ENCODE results near the gene FARS2. TPM values are rescaled to one million over a fixed set of nuclear protein-coding genes. Genes with fewer than 3 reads are reported as not detected.

FARS2 gene
- total and polyA plus RNA-seq, 7 donors = 8.1 to 21.0 (median 12.5) TPM

DNA sequence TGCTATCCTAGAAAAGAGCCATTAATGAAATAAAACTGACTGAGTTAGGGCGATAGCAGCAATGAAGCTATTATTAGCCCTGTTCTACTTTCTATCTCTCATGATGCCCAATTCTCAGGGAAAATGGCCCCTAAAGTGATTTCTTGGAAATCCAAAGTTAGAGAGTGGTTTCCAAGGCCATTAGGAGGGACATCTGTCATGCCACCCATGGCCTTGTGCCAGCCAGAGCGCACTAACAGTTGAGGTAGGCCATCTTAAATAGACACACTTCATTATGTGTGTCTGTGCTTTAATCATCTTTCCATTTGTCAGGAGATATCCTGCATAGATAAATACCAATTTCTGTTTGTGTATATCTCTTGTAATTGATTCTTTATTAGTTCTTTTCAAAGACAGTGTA is 483.8 kb downstream of the FARS2 start:
- Histone ChIP-seq H3K4me3 (no peak overlapping the region), H3K27ac (no peak overlapping the region), H3K9me3 (no peaks in the 10 kb centered on the region), H3K36me3 (no peaks in the 10 kb centered on the region), H3K4me1 (no peaks in the 10 kb centered on the region), H3K27me3 (no peaks in the 10 kb centered on the region)
- intact Hi-C loops (cut with DNase I) = no loop called here
- WGBS, 2 donors = 96 to 97% methylated on average over 2 of the region's 2 CpGs
- no peak for DNase-seq
- TF ChIP-seq, protein P1, sequence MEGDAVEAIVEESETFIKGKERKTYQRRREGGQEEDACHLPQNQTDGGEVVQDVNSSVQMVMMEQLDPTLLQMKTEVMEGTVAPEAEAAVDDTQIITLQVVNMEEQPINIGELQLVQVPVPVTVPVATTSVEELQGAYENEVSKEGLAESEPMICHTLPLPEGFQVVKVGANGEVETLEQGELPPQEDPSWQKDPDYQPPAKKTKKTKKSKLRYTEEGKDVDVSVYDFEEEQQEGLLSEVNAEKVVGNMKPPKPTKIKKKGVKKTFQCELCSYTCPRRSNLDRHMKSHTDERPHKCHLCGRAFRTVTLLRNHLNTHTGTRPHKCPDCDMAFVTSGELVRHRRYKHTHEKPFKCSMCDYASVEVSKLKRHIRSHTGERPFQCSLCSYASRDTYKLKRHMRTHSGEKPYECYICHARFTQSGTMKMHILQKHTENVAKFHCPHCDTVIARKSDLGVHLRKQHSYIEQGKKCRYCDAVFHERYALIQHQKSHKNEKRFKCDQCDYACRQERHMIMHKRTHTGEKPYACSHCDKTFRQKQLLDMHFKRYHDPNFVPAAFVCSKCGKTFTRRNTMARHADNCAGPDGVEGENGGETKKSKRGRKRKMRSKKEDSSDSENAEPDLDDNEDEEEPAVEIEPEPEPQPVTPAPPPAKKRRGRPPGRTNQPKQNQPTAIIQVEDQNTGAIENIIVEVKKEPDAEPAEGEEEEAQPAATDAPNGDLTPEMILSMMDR (IDR thresholded peaks at IDR 0.05) = no peak
- TF ChIP-seq POLR2A (IDR thresholded peaks at IDR 0.05) = no peak
- TF ChIP-seq POLR2AphosphoS5 (IDR thresholded peaks at IDR 0.05) = no peak
- no peak for TF ChIP-seq EP300 (IDR thresholded peaks at IDR 0.05)

GRCh38 chr6:5746053-5746758 is 484.9 kb downstream of the FARS2 start:
- H3K27me3 ChIP-seq = no peaks in the 10 kb centered on the region
- no peak overlapping the region for H3K27ac ChIP-seq
- intact Hi-C loops (cut with DNase I) = no loop called here
- no peak for TF ChIP-seq POLR2AphosphoS5 (IDR thresholded peaks at IDR 0.05)
- TF ChIP-seq, protein P1 (IDR thresholded peaks at IDR 0.05) = no peak
- TF ChIP-seq EP300 (IDR thresholded peaks at IDR 0.05) = no peak
- TF ChIP-seq POLR2A (IDR thresholded peaks at IDR 0.05) = no peak
- no peaks in the 10 kb centered on the region for H3K4me1 ChIP-seq
- WGBS, 2 donors = 83 to 86% methylated on average over 12 of the region's 12 CpGs
- DNase-seq = no peak
- no peaks in the 10 kb centered on the region for H3K36me3 ChIP-seq
- no peak overlapping the region for H3K4me3 ChIP-seq
- no peaks in the 10 kb centered on the region for H3K9me3 ChIP-seq

DNA sequence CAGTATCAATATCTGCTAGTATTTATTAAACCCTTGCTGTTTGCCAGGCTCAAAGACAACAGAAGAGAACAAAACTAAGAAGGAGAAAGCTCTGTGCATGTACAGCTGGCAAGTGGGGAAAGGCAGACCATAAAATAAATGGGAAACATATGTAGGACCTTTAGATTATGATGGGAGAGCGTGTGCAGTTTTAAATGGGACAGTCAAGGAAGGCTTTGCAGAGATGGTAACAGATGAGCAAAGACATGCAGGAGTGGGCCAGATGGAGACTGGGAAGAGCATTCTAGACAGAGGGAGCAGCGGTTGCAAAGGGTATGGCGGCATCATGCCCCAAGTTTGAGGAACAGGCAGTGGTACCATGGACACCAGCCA is 485.4 kb downstream of the FARS2 start:
- 94% methylated on average over 3 of the region's 3 CpGs for WGBS, 2 donors
- no peak for DNase-seq
- no peak overlapping the region for H3K27ac ChIP-seq
- no peaks in the 10 kb centered on the region for H3K9me3 ChIP-seq
- H3K4me1 ChIP-seq = no peaks in the 10 kb centered on the region
- intact Hi-C loops (cut with DNase I) = no loop called here
- TF ChIP-seq, protein P1 (IDR thresholded peaks at IDR 0.05) = no peak
- TF ChIP-seq POLR2A (IDR thresholded peaks at IDR 0.05) (no peak), EP300 (IDR thresholded peaks at IDR 0.05) (no peak), POLR2AphosphoS5 (IDR thresholded peaks at IDR 0.05) (no peak)
- no peaks in the 10 kb centered on the region for H3K36me3 ChIP-seq
- no peak overlapping the region for H3K4me3 ChIP-seq
- no peaks in the 10 kb centered on the region for H3K27me3 ChIP-seq

- no peak for DNase-seq
- no peaks in the 10 kb centered on the region for H3K9me3 ChIP-seq
- intact Hi-C loops (cut with DNase I) = no loop called here
- 76 to 87% methylated on average over 2 of the region's 2 CpGs for WGBS, 2 donors
- no peaks in the 10 kb centered on the region for H3K27me3 ChIP-seq
- H3K4me1 ChIP-seq = no peaks in the 10 kb centered on the region
- no peak overlapping the region for H3K27ac ChIP-seq
- no peak overlapping the region for H3K4me3 ChIP-seq
- no peak for TF ChIP-seq POLR2AphosphoS5 (IDR thresholded peaks at IDR 0.05)
- TF ChIP-seq EP300 (IDR thresholded peaks at IDR 0.05) = no peak
- TF ChIP-seq POLR2A (IDR thresholded peaks at IDR 0.05) = no peak
- TF ChIP-seq, protein P1 (IDR thresholded peaks at IDR 0.05) = no peak
- no peaks in the 10 kb centered on the region for H3K36me3 ChIP-seq
Measured at GRCh38 chr6:5747379-5747778, 486.1 kb downstream of the FARS2 start.
